HG03103 (cell line): Measurements from ENCODE around the gene GOLIM4.

Experiments
- ATAC-seq: cut with Tn5 transposase; IDR thresholded peaks from one replicate; pipeline ENCODE4 v1.9.1; 2021; ENCODE audit warnings: low read depth; ENCODE audit not compliant: unreplicated experiment

GOLIM4 gene

DNA sequence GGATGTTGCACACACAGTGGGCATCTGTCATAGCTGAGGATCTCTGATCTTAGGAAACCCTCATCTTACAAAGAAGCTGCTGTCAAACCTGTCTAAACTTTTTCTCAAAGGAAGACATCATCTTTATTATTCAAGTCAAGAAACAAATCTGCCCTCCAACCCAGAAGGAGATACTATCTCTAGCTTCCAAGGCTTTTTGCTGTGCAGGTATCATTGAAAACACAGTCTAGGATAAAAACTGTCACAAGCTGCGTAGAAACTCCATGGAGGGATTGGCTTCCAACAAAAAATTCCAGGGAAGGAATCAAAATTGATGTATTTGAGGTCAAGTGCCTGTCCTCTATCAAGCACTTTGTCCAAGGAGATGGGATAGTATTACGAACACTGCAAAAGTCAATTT is 89.1 kb downstream of the GOLIM4 start:
- ATAC-seq: no peak

DNA sequence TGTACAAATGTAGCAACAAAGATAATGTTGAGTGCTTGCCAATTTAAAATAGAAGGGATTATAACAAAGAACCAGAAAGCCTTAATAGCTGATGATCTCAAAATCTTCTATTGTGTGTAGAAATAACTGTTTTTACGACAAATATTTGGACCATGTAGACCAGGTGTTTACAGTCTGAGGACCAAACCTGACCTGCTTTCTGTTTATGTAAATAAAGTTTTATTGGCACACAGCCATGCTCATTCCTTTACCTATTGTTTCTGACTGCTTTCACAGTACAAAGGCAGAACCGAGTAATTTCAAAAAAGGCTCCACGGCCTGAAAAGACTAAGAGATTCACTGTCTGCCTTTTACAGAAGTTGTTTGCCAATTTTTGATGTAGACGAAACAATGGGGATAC is 91.8 kb downstream of the GOLIM4 start:
- no peak for ATAC-seq

DNA sequence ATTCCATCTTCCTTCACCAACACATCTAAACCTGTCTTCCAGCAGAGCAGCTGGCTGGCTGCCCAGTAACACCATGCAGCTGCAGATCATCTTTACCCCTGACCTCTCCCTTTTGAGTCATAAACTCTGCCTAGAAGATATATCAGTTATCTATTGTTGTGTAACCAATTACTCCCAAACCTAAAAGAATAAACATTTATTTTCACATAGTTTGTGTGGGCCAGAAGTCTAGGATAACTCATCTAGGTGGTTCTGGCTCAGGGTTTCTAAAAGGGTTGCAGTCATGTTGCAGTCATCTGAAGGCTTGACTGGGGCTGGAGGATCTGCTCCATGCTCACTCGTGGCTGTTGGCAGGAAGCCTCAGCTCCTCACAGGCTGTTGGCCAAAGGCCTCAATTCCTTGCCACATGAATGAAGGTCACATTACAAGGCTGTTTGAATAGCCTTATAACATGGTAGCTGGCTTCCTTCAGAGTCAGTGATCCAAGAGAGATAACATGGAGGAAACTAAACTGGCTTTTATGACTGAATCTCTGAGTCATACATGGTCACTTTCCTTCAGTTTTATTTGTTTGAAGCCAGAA is 92.8 kb downstream of the GOLIM4 start:
- ATAC-seq: no peak

DNA sequence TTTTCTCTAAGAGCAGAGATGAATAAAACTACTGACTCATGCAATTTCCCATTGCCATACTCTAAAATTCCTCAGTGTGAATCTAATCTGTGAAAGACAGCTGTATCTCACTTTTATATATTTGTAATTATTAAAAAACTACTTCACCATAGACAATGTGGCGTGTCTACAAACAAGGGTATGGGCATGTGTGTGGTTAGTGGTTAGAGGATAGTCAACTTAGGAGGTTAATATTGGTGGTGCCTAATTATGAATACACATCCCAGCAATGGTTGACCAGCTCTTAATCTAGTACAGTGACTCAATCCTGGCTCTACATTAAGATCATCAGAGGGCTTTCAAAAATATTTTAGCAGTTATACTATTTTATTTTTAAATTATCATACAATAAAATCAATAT is 94.5 kb downstream of the GOLIM4 start:
- no peak for ATAC-seq

DNA sequence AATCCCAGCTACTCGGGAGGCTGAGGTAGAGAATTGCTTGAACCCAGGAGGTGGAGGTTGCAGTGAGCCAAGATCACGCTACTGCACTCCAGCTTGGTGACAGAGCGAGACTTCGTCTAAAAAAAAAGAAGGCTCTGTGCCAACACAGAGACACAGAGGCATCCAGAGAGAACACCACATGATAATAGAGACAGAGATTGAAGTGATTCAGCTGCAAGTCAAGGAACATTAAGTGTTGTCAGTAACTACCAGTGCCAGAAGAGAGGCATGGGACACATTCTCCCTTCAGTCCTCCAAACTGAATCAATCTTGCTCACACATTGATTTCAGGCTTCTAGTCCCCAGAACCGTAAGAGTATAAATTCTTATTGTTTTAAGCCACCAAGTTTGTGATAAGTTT is 97.5 kb downstream of the GOLIM4 start:
- no peak for ATAC-seq

DNA sequence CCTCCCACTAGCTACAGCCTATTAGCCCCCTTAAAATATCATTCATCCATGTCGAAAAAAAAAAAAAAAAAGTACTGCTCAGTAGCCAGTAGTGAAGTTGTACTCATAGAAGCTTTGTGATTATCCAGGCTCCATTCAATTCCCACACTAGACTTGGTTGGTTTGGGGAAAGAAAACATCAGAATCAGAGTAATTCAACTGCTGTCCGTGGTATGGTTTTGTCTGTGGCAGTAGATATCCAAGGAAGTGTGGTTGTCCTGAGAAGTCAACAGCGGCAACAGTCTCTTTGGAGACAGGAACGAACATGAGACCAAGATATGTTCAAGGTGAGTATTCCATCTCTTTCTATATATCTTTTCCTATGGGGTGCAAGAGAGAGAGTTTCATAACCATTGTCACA is 99.2 kb downstream of the GOLIM4 start:
- ATAC-seq: no peak

DNA sequence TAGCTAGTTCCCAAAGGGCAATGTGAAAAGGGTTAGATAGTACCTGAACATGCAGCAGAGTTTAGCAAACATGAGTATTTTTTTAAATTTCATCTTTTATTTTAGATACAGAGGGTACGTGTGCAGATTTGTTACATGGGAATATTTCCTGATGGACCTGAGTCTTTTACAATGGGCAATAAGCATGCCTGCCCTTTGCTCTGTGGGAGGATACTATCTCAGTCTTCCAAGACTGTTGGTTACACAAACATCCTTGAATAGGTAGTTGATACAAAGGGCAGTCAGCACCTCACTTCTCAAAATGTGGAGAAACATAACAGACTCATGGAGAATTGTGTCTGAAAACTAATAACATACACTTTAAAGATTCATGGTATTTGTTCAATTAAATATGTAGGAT is 103.3 kb downstream of the GOLIM4 start:
- no peak for ATAC-seq

DNA sequence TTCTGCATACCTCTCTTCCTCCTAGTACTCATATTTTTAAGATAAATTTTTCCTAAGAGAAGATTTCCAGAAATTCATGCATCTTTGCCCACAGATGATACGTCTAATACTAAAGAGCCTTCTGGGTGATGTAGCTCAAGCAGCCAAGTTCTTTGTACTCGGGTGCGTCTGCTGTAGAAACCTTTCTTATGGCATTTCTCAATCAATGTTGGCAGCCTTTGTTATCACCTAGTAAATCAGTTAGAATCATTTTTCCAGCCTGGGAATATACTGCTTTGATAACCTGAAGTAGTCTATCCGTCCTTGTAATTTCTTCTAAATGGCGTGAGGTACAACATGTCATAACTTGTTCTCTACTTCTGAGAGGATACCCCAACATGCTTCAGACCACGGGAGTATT is 104.5 kb downstream of the GOLIM4 start:
- ATAC-seq: no peak

DNA sequence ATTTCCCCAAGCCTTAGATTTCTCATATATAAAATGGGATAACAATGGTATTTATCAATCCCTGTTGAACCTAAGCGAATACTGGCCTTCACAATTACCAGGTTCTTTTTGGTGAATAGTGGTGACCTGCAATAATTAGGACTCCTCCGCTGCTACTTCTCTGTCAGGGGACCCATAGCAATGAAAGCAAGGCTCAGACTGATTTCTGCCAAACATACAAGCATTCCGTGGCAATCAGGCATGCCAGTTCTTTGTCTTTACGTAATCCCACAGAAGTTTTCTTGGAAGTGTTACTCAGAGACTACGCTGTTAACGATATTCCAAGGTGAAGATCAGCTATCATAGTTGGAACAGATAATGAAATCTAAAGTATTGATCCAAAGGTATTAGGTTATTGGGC is 105.7 kb downstream of the GOLIM4 start:
- ATAC-seq: no peak

DNA sequence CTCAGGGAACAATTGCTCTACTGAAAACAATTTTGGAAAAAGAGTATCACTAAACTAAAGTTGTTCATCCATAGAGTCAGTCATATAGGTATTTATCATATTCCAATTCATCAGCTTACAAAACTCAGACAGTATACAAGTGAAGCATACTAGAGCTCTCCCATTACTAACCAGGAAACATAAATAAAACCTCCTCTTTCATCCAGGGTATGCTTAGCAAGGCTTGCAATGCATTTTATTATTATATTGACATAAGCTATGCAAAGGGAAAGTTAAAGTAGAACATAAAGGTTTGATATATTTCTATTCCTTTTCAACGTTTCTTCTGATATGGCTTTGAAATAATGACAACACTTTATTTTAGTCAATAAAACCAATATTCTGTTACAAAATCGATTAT is 106.7 kb downstream of the GOLIM4 start:
- no peak for ATAC-seq

DNA sequence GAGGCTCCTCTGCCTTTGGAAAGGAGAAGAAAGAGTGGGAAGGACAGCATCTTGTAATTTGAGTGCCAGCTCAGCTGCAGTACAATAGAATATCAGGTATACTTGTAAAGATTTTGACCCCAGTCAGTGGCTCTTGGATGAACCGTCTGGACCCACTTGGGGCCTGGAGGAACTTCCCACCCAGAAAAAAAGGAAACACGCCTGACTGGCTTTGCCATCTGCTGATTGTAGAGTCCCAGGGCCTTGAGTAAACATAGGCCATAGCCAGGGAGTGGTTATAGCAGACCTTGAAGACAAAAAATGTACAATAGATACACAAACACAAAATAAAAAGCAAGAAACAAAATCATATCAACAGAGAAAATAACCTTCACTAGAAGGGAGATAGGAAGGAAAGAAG is 112.1 kb downstream of the GOLIM4 start:
- ATAC-seq: no peak

DNA sequence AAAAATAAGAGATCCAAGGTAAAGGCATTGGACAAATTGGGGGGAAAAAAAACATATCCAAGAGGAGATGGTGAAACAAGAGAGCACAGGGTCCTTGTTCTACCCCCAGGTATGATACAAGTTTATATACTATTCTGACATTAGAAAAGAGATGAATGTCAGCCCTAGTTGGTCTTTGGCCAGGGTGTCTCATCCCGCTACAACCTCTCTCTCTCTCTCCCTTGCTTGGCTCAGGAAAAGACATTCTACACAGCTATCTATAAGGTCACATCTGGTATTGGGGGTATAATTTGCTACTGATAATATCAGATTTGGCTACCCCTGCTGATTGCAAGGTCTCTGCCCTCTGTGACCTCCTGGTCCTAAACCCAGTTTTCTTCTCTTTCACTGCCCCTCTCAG is 117.2 kb downstream of the GOLIM4 start:
- ATAC-seq: no peak

DNA sequence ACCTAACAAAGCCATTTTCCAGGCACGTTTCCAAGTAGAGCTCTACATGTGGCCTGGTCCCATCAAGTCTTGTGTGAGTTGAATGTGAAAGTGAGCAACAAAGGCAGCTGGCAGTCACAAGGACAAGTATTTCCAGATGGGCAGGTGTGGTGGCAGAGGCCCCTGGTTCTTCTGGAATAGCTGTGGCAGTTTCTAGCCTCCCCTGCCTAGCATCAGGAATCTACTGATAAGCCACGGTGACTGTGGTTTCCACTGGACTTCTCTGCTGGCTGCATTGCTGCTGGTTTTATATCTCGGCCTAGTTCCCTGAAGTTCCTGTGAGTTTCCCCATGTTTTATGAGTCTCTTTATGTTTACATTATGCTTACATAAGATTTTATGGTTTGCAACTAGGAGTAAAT is 117.7 kb downstream of the GOLIM4 start:
- no peak for ATAC-seq

DNA sequence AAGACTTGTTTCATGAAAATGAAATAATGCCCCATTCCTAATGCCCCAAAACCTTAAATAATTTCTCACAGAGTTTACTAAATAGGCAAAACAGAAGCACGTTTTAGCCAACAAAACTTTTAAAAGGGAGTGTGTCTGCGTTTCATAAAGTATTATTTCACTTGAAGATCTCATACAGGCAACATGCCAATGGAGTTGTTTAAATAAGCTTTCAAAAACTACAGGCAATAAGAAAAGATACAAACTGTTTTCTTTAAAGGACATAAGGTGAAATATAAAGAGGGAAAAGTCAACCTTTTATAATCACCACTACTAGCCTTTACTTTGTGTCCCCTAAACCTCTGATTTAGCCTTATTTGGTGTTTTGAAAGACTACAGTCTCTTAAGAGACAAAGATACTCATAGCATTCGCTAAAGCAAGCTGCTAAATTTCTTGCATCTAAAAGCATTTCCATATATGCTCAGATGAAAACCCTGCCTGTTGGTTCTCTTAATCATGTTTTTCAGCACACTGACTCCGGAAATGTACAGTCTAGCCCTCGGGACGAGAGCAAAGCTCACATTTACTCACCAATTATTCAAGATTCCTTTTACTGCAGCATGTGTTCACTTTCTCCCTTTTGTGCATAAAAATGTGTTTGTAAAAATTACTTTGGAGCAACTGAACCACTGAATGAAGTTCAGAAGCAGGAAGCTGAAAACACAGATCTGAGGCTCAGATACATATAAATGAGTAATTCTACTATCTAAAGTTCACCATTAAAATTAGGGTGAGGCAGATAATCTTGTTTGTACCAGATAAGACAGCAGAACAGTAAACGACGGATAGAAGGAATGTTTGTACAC is 119.0 kb downstream of the GOLIM4 start:
- ATAC-seq: no peak

DNA sequence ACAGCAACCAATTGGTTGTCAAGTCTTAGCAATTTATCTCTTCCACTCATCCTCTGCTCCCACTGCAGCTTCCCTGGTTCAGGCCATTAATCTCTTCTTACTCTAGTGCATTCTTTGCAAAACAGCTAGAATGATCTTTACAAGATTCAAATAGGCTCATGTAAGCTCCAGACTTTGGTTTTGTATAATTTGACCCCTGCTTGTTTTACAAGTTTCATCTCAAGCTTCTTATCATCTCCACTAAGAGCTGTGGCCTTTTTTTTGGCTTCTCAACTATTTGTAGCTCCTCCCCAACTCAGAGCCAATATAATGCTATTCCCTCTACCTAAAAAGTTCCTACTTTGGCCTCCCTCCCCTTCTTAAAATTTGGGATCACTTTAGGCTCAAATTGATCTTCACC is 121.8 kb downstream of the GOLIM4 start:
- ATAC-seq: no peak

DNA sequence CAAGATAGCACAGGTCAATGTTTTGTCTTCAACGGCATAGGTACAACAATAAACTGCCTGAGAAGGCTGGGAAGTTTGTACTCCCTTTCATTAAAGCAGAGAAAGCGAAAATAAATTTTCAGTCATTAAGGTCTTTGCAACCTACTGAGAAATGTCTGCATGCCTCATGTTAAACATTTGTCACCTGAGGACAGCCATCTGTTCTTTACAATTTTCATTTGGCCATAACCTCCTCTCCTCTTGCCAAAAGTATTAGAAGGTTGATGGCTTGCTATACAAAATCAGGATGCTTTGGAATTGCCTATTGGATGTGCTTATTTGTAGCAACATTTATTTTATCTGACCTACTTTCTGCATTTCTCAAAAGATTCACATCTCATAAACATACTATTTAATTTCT is 122.7 kb downstream of the GOLIM4 start:
- ATAC-seq: no peak

DNA sequence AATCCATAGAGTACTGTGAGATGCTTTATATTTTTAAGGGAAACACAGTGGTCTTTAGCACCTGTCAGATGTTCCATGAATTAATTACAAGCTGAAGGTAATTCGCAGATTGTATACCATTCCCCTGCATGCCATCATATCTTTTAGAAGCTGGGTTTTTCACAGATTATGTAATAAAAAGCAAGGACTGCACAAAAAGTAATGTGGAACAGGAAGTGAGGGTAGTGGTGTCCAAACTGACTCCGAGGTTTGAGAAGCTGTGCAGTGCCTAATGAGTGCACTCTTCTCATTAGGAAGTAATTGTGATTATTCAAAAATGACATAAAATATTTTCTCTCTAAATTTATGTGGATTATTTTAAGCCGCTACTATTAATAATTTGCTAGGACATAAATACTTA is 123.2 kb downstream of the GOLIM4 start:
- no peak for ATAC-seq

DNA sequence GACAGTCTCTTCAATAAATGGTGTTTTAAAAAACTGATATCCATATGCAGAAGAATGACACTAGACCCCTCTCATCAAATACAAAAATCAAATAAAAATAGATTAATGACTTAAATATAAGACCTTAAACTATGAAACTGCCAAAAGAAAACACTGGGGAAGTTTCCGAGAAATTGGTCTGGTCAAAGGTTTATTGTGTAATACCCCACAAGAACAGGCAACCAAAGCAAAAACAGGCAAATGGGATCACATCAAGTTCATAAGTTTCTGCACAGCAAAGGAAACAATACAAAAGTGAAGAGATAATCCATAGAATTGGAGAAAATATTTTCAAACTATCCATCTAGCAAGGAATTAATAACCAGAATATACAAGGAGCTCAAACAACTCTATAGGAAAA is 126.2 kb downstream of the GOLIM4 start:
- ATAC-seq: no peak

DNA sequence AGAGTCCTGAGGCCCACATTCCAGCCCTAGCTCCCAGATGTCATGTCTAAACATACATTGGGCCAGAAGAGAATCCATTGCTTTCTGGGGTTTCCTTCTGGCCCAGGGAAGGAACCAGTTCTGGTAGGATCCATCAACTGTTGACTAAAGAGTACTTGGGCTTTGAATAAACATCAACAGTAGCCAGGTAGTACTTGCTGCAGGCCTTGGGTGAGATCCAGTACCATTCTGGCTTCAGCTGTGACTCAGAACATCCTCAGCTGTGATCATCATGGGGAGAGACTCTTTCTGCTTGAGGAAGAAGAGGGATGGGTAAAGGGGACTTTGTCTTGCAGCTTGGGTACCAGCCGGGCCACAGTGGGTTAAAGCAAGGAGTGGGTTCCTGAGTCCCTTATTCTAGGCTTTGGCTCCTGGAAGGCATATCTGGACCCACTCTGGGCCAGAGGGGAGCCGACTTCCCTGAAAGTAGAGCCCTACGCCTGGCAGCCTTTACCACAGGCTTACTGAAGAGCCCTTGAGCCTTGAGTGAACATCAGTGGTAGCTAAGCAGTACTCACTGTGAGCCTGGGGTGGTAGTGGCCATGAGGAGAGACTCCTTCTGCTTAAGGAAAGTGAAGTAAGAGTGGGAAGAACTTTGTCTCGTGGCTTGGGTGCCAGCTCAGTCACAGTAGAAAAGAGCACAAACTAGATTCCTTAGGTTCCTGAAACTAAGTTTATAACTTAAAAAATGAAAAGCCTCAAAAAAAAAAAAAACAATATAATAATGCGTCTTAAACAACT is 128.3 kb downstream of the GOLIM4 start:
- no peak for ATAC-seq
